Suprapubic skin (tissue), 4 donors: ENCODE data around the gene AP5S1. TPM values are rescaled to one million over a fixed set of nuclear protein-coding genes. Genes with fewer than 3 reads are reported as not detected.
A peak's percentile ranks its signal among the peaks of the same experiment; 100 is the strongest.
"Not testable (repeated sequence)": the region's sequence is repeated elsewhere in the genome, so short reads cannot be mapped to it uniquely, and the experiment has no call there.

Source experiments
- DNase-seq, 2 donors: peaks; one replicate each; pipeline ENCODE4 v3.0.0-alpha.2; 2019; ENCODE audit warnings: low spot score in 2 of 2
- H3K27ac ChIP-seq: fragments of 200-600 bp; sonication (generic); one replicate; pipeline ENCODE4 v1.5.1; 2019
- H3K27me3 ChIP-seq: fragments of 200-600 bp; sonication (generic); one replicate; pipeline ENCODE4 v1.5.1; 2019
- H3K36me3 ChIP-seq: fragments of 200-600 bp; sonication (generic); one replicate; pipeline ENCODE4 v1.5.1; 2019
- H3K4me1 ChIP-seq: fragments of 200-600 bp; sonication (generic); one replicate; pipeline ENCODE4 v1.5.1; 2019
- H3K4me3 ChIP-seq: fragments of 200-600 bp; sonication (generic); one replicate; pipeline ENCODE4 v1.5.1; 2019; ENCODE audit warnings: mild to moderate bottlenecking
- H3K9me3 ChIP-seq: fragments of 200-600 bp; sonication (generic); one replicate; pipeline ENCODE4 v1.5.1; 2019
- CTCF ChIP-seq, 2 donors: fragments of 200-600 bp in 1 of 2; fragments of 450-650 bp in 1 of 2; sonication (generic) in 1 of 2; IDR thresholded peaks; one replicate each; pipeline ENCODE4 v1.5.1; 2016 to 2019; ENCODE audit warnings: antibody characterized with exemption in 2 of 2, mild to moderate bottlenecking in 1 of 2, moderate library complexity in 1 of 2
- EP300 ChIP-seq: sonication (generic); formaldehyde crosslinking; IDR thresholded peaks from one replicate; pipeline ENCODE4 v1.6.1; 2017; ENCODE audit warnings: antibody characterized with exemption
- POLR2A ChIP-seq, 2 donors: fragments of 450-650 bp; IDR thresholded peaks; one replicate each; pipeline ENCODE4 v1.6.1; 2017; ENCODE audit warnings: antibody characterized with exemption in 2 of 2, mild to moderate bottlenecking in 2 of 2, moderate library complexity in 2 of 2
- POLR2AphosphoS5 ChIP-seq, 3 donors: sonication (generic); formaldehyde crosslinking; IDR thresholded peaks; one replicate each; pipeline ENCODE4 v1.6.1; 2017; ENCODE audit warnings: antibody characterized with exemption in 3 of 3
- WGBS: methylation state at CpG from one replicate; pipeline ENCODE4 v1.1.5; 2018; 5-methylcytosine and 5-hydroxymethylcytosine counted together
- total RNA-seq, 4 donors: library from RNA; depleted of rRNA; stranded (reverse); fragments of >200 nt; gene quantifications; one replicate each; pipeline ENCODE4 v1.1.0, GENCODE V29; 2016

The AP5S1 gene
- total RNA-seq, 4 donors from 2014 or later = 7.7 to 18.3 (median 14.3) TPM

- Histone ChIP-seq H3K9me3 (no peaks in the 10 kb centered on the region), H3K27me3 (no peaks in the 10 kb centered on the region), H3K36me3 (peaks cover 3% of the 10 kb centered on the region), H3K4me1 (peaks cover 60% of the 10 kb centered on the region), H3K27ac (peak within 1 kb of the TSS; percentile 86), H3K4me3 (peak within 1 kb of the TSS; percentile 66)
- peak; percentile 91 to 94 for DNase-seq
- WGBS = 2% methylated on average over 29 of the region's 70 CpGs
- TF ChIP-seq EP300 (no peak), POLR2A (IDR thresholded peaks at IDR 0.05) (no peak), CTCF (IDR thresholded peaks at IDR 0.05) (peak; percentile 67 to 93), POLR2AphosphoS5 (IDR thresholded peaks at IDR 0.05) (peak in 1 of 3 donors; percentile 43)
Measured at GRCh38 chr20:3786665-3787323, 33.6 kb upstream of the AP5S1 start, which contains the start of gene CENPB. Gene CENPB, minus strand, starts transcription at chr20:3786740. Its CDS starts 257 bp downstream, at chr20:3786483.

- no peak overlapping the region for H3K27ac ChIP-seq
- peak overlapping the region; percentile 66 for H3K4me3 ChIP-seq
- TF ChIP-seq POLR2A (IDR thresholded peaks at IDR 0.05) = no peak
- TF ChIP-seq CTCF (IDR thresholded peaks at IDR 0.05) = no peak
- TF ChIP-seq POLR2AphosphoS5 (IDR thresholded peaks at IDR 0.05) = no peak
- no peak for TF ChIP-seq EP300
- no peaks in the 10 kb centered on the region for H3K27me3 ChIP-seq
- H3K36me3 ChIP-seq = peaks cover 3% of the 10 kb centered on the region
- DNase-seq = no peak
- H3K4me1 ChIP-seq = peaks cover 53% of the 10 kb centered on the region
- WGBS = 71% methylated on average over 5 of the region's 5 CpGs
- no peaks in the 10 kb centered on the region for H3K9me3 ChIP-seq
Measured at GRCh38 chr20:3787324-3788014, 32.9 kb upstream of the AP5S1 start.

- DNase-seq = no peak
- Histone ChIP-seq H3K9me3 (no peaks in the 10 kb centered on the region), H3K36me3 (peaks cover 3% of the 10 kb centered on the region), H3K27me3 (no peaks in the 10 kb centered on the region), H3K4me3 (no peak overlapping the region), H3K4me1 (peaks cover 41% of the 10 kb centered on the region), H3K27ac (no peak overlapping the region)
- TF ChIP-seq POLR2A (IDR thresholded peaks at IDR 0.05) (no peak), EP300 (no peak), POLR2AphosphoS5 (IDR thresholded peaks at IDR 0.05) (no peak), CTCF (IDR thresholded peaks at IDR 0.05) (no peak)
- 50% methylated on average over 4 of the region's 4 CpGs for WGBS
Measured at GRCh38 chr20:3788685-3789155, 31.6 kb upstream of the AP5S1 start.

- H3K27ac ChIP-seq, H3K27me3 ChIP-seq, H3K9me3 ChIP-seq, H3K4me3 ChIP-seq, DNase-seq, H3K36me3 ChIP-seq: not testable (repeated sequence)
- H3K4me1 ChIP-seq = peaks cover 36% of the 10 kb centered on the region
- 94% methylated on average over 4 of the region's 4 CpGs for WGBS
Measured at GRCh38 chr20:3789201-3789600, 31.1 kb upstream of the AP5S1 start.

- peaks cover 42% of the 10 kb centered on the region for H3K4me1 ChIP-seq
- not testable (repeated sequence) for H3K9me3 ChIP-seq, H3K27ac ChIP-seq, H3K36me3 ChIP-seq, H3K27me3 ChIP-seq, H3K4me3 ChIP-seq, DNase-seq
- WGBS = 82% methylated on average over 1 of the region's 3 CpGs
Measured at GRCh38 chr20:3794168-3794567, 26.2 kb upstream of the AP5S1 start.

- Histone ChIP-seq H3K27ac (peak overlapping the region; percentile 94), H3K9me3 (no peaks in the 10 kb centered on the region), H3K4me3 (peak overlapping the region; percentile 65), H3K27me3 (no peaks in the 10 kb centered on the region), H3K4me1 (peaks cover 49% of the 10 kb centered on the region), H3K36me3 (peaks cover 4% of the 10 kb centered on the region)
- WGBS = 82% methylated on average over 22 of the region's 25 CpGs
- DNase-seq = peak in 1 of 2 donors; percentile 72
- TF ChIP-seq POLR2A (IDR thresholded peaks at IDR 0.05) (no peak), POLR2AphosphoS5 (IDR thresholded peaks at IDR 0.05) (no peak)
Measured at GRCh38 chr20:3794701-3795420, 25.5 kb upstream of the AP5S1 start.
